ENCODE data around the gene CCDC137. TPM values are rescaled to one million over a fixed set of nuclear protein-coding genes. Genes with fewer than 3 reads are reported as not detected.

Gene CCDC137
- total and polyA plus RNA-seq, 2 of the 13 experiments (the other 11 are each of a cell fraction or from before 2014, with no cell fraction given) = 14.6 to 39.1 TPM

- TF ChIP-seq NFAT5 (CRISPR knock-in tag; IDR thresholded peaks at IDR 0.05) = no peak
Measured at GRCh38 chr17:81717049-81717765, 50.7 kb downstream of the CCDC137 start (continued).

GRCh38 chr17:81717766-81718089 lies 51.2 kb downstream of the CCDC137 start:
- Histone ChIP-seq H3K27me3 (ENCODE audit: control insufficient read depth in 1 of 2, insufficient read depth in 2 of 2, low read length in 2 of 2) (no peaks in the 10 kb centered on the region; a peak in 1 of 5 replicates), H4K20me1 (ENCODE audit: insufficient read depth, low read length) (no peaks in the 10 kb centered on the region), H3K4me2 (ENCODE audit: low read depth, low read length) (no peak overlapping the region), H3K27ac (ENCODE audit: extremely low read length, insufficient read depth, low read length) (no peak overlapping the region), H2AFZ (ENCODE audit: low read length) (no peak overlapping the region), H3K9ac (ENCODE audit: insufficient read depth, low read depth, low read length) (no peak overlapping the region), H3K4me3 (replicated peaks in 1 of 3; ENCODE audit: insufficient read depth in 1 of 3, low read depth in 2 of 3, low read length in 3 of 3) (no peak overlapping the region), H3K9me3 (ENCODE audit: low read length) (no peaks in the 10 kb centered on the region), H3K36me3 (replicated peaks in 1 of 2; ENCODE audit: control insufficient read depth in 1 of 2, insufficient read depth in 2 of 2, low read length in 2 of 2) (peaks cover 21 to 47% of the 10 kb centered on the region in 2 experiments), H3K79me2 (ENCODE audit: insufficient read depth, low read length) (peaks cover 29% of the 10 kb centered on the region), H3K4me1 (ENCODE audit: insufficient read depth, low read length) (peaks cover 21% of the 10 kb centered on the region)
- ChIA-PET CTCF (ENCODE audit: low intra/inter-chr PET ratio, low total read pairs) (no interaction called here), POLR2A (no interaction called here)
- ATAC-seq (no peak), DNase-seq (ENCODE audit: low spot score) (no peak), FAIRE-seq (no peak)
- WGBS (ENCODE audit: low lambda C conversion rate) = 100% methylated on average over 2 of the region's 9 CpGs
- TF ChIP-seq ZNF446 (CRISPR knock-in tag; IDR thresholded peaks at IDR 0.05) = no peak
- no peak for TF ChIP-seq GLI4 (CRISPR knock-in tag; IDR thresholded peaks at IDR 0.05; ENCODE audit: borderline replicate concordance)
- TF ChIP-seq HNRNPK (IDR thresholded peaks at IDR 0.05; ENCODE audit: low read depth, low read length, poor library complexity, severe bottlenecking) = no peak
- no peak for TF ChIP-seq NFYC (CRISPR knock-in tag; IDR thresholded peaks at IDR 0.05)
- TF ChIP-seq SETDB1 (CRISPR knock-in tag; IDR thresholded peaks at IDR 0.05; ENCODE audit: borderline replicate concordance) = no peak
- no peak for TF ChIP-seq ZNF460 (CRISPR knock-in tag; IDR thresholded peaks at IDR 0.05; ENCODE audit: borderline replicate concordance)
- TF ChIP-seq TIGD3 (CRISPR knock-in tag; IDR thresholded peaks at IDR 0.05; ENCODE audit: borderline replicate concordance) = no peak
- no peak for TF ChIP-seq ZNF101 (CRISPR knock-in tag; IDR thresholded peaks at IDR 0.05; ENCODE audit: borderline replicate concordance, low read depth)
- intact Hi-C loops (cut with micrococcal nuclease; ENCODE audit: unreplicated experiment) (no loop called here), in situ Hi-C loops (cut with HindIII; ENCODE audit: extremely low pct_ligation_motif_present, low pct_unique_long_range_greater_than_20kb) (no loop called here)
- no TSS peak for BruUV-seq (replicated peaks)
